Endodermal cell (in vitro differentiated cells): ENCODE measurements around the gene B4GALT3. TPM values are rescaled to one million over a fixed set of nuclear protein-coding genes. Genes with fewer than 3 reads are reported as not detected.

Experiments
- DNase-seq: peaks from one replicate; pipeline ENCODE4 v3.0.0-alpha.2; 2017
- H3K27ac ChIP-seq: 2 replicates; pipeline ENCODE4 v1.5.1; 2013; ENCODE audit warnings: mild to moderate bottlenecking, low read depth, low read length, moderate library complexity
- H3K27me3 ChIP-seq: 2 replicates; pipeline ENCODE4 v1.6.1; 2013; ENCODE audit warnings: mild to moderate bottlenecking, low read length, moderate library complexity; ENCODE audit not compliant: insufficient read depth, control insufficient read depth, poor library complexity, severe bottlenecking
- H3K36me3 ChIP-seq: 2 replicates; pipeline ENCODE4 v1.7.0; 2013; ENCODE audit warnings: mild to moderate bottlenecking, low read length, moderate library complexity; ENCODE audit not compliant: control insufficient read depth, insufficient read depth
- H3K4me1 ChIP-seq: one replicate; pipeline ENCODE4 v1.7.0; 2013; ENCODE audit warnings: low read length; ENCODE audit not compliant: control insufficient read depth, insufficient read depth
- H3K4me3 ChIP-seq: 2 replicates; pipeline ENCODE4 v1.5.1; 2013; ENCODE audit warnings: mild to moderate bottlenecking, low read length, moderate library complexity
- H3K9ac ChIP-seq: 2 replicates; pipeline ENCODE4 v1.6.1; 2013; ENCODE audit warnings: mild to moderate bottlenecking, low read length, moderate library complexity; ENCODE audit not compliant: poor library complexity, severe bottlenecking; ENCODE audit errors: extremely low read depth
- H3K9me3 ChIP-seq: 2 replicates; pipeline ENCODE4 v1.6.1; 2013; ENCODE audit warnings: mild to moderate bottlenecking, low read length, moderate library complexity; ENCODE audit not compliant: control insufficient read depth
- H3K27ac Mint-ChIP-seq: 2 replicates; pipeline ENCODE4 v1.8.0; 2020; ENCODE audit warnings: mixed read lengths
- H3K27me3 Mint-ChIP-seq: 2 replicates; pipeline ENCODE4 v1.8.0; 2021; ENCODE audit warnings: mild to moderate bottlenecking, mixed read lengths; ENCODE audit not compliant: insufficient read depth
- H3K36me3 Mint-ChIP-seq: 2 replicates; pipeline ENCODE4 v1.8.0; 2020; ENCODE audit warnings: low read depth, mixed read lengths
- H3K4me1 Mint-ChIP-seq: 2 replicates; pipeline ENCODE4 v1.8.0; 2020; ENCODE audit warnings: mixed read lengths
- H3K4me3 Mint-ChIP-seq: 2 replicates; pipeline ENCODE4 v1.8.0; 2020; ENCODE audit warnings: mild to moderate bottlenecking, moderate library complexity, mixed read lengths
- H3K9me3 Mint-ChIP-seq: 2 replicates; pipeline ENCODE4 v1.8.0; 2020; ENCODE audit warnings: mild to moderate bottlenecking, mixed read lengths
- WGBS, 2 experiments: methylation state at CpG; one replicate each; pipeline versions ENCODE4 v1.1.5 to v1.1.7; 2013; ENCODE audit warnings: missing lambda C conversion rate in 2 of 2, mixed read lengths in 1 of 2; ENCODE audit not compliant: insufficient coverage in 1 of 2, insufficient read length in 1 of 2; 5-methylcytosine and 5-hydroxymethylcytosine counted together
- total RNA-seq, 2 donors: library from RNA; stranded (reverse); fragmentation: NEBNext Ultra II Directional in 1 of 2; extraction: Animal tissue kit (Norgen Biotek cat#: 25700) in 1 of 2; gene quantifications; 2 replicates in 1 of 2; 3 replicates in 1 of 2; pipeline ENCODE4 v1.2.1, GENCODE V29; 2021
- TF ChIP-seq, protein P1 (sequence below): fragments of 200-600 bp; sonication (generic); conservative IDR thresholded peaks from 2 replicates; pipeline ENCODE4 v1.5.0; 2021; ENCODE audit warnings: antibody characterized with exemption, mild to moderate bottlenecking

Gene B4GALT3
- total RNA-seq, 2 donors from 2014 or later, result 30.4 to 37.9 TPM

DNA sequence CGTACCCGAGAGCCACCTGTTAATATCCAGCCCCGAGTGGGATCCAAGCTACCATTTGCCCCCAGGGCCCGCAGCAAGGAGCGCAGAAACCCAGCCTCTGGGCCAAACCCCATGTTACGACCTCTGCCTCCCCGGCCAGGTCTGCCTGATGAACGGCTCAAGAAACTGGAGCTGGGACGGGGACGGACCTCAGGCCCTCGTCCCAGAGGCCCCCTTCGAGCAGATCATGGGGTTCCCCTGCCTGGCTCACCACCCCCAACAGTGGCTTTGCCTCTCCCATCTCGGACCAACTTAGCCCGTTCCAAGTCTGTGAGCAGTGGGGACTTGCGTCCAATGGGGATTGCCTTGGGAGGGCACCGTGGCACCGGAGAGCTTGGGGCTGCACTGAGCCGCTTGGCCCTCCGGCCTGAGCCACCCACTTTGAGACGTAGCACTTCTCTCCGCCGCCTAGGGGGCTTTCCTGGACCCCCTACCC is 16.6 kb downstream of the B4GALT3 start:
- Mint-ChIP-seq H3K4me1 (peaks cover 23% of the 10 kb centered on the region), H3K27ac (peak overlapping the region; percentile 89)

GRCh38 chr1:161159913-161160243 is 17.4 kb downstream of the B4GALT3 start:
- peaks cover 23% of the 10 kb centered on the region for H3K4me1 Mint-ChIP-seq
- Histone ChIP-seq H3K36me3 (peaks cover 52% of the 10 kb centered on the region), H3K9ac (peak overlapping the region; percentile 68), H3K9me3 (no peaks in the 10 kb centered on the region), H3K27ac (no peak overlapping the region), H3K4me3 (peak overlapping the region; percentile 86), H3K4me1 (peaks cover under 1% of the 10 kb centered on the region), H3K27me3 (no peaks in the 10 kb centered on the region)
- DNase-seq, result no peak
- peak overlapping the region; percentile 77 for H3K4me3 Mint-ChIP-seq
- H3K36me3 Mint-ChIP-seq, result peaks cover 35% of the 10 kb centered on the region
- H3K27me3 Mint-ChIP-seq, result no peaks in the 10 kb centered on the region
- H3K9me3 Mint-ChIP-seq, result no peaks in the 10 kb centered on the region
- 20 to 59% methylated on average over 3 to 11 of the region's 11 CpGs for WGBS, 2 experiments
- TF ChIP-seq, protein P1, sequence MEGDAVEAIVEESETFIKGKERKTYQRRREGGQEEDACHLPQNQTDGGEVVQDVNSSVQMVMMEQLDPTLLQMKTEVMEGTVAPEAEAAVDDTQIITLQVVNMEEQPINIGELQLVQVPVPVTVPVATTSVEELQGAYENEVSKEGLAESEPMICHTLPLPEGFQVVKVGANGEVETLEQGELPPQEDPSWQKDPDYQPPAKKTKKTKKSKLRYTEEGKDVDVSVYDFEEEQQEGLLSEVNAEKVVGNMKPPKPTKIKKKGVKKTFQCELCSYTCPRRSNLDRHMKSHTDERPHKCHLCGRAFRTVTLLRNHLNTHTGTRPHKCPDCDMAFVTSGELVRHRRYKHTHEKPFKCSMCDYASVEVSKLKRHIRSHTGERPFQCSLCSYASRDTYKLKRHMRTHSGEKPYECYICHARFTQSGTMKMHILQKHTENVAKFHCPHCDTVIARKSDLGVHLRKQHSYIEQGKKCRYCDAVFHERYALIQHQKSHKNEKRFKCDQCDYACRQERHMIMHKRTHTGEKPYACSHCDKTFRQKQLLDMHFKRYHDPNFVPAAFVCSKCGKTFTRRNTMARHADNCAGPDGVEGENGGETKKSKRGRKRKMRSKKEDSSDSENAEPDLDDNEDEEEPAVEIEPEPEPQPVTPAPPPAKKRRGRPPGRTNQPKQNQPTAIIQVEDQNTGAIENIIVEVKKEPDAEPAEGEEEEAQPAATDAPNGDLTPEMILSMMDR, result no peak
- peak overlapping the region; percentile 89 for H3K27ac Mint-ChIP-seq

More for the DNA sequence above, 16.6 kb downstream of the B4GALT3 start:
- H3K36me3 Mint-ChIP-seq, result peaks cover 35% of the 10 kb centered on the region
- Histone ChIP-seq H3K4me3 (no peak overlapping the region), H3K4me1 (peaks cover 5% of the 10 kb centered on the region), H3K9ac (no peak overlapping the region), H3K27me3 (no peaks in the 10 kb centered on the region), H3K27ac (no peak overlapping the region), H3K9me3 (no peaks in the 10 kb centered on the region), H3K36me3 (peaks cover 55% of the 10 kb centered on the region)
- no peak for DNase-seq
- no peaks in the 10 kb centered on the region for H3K27me3 Mint-ChIP-seq
- H3K9me3 Mint-ChIP-seq, result no peaks in the 10 kb centered on the region
- TF ChIP-seq, protein P1, result no peak
- WGBS, 2 experiments, result 96 to 98% methylated on average over 17 to 22 of the region's 22 CpGs
- peak overlapping the region; percentile 77 for H3K4me3 Mint-ChIP-seq

GRCh38 chr1:161159087-161159912 is 18.0 kb downstream of the B4GALT3 start, which contains the start of gene USP21:
TSS of gene USP21 (plus strand) at chr1:161159500. CDS start at chr1:161160641, 1,141 bp downstream.
- Mint-ChIP-seq H3K27ac (peak within 1 kb of the TSS; percentile 89), H3K4me1 (peaks cover 25% of the 10 kb centered on the region), H3K27me3 (no peaks in the 10 kb centered on the region), H3K4me3 (peak within 1 kb of the TSS; percentile 77), H3K36me3 (peaks cover 31% of the 10 kb centered on the region), H3K9me3 (no peaks in the 10 kb centered on the region)
- peak within 1 kb of the TSS; percentile 79 for H3K27ac ChIP-seq
- H3K4me3 ChIP-seq, result peak within 1 kb of the TSS; percentile 86
- H3K36me3 ChIP-seq, result peaks cover 46% of the 10 kb centered on the region
- no peaks in the 10 kb centered on the region for H3K9me3 ChIP-seq
- TF ChIP-seq, protein P1, result peak; percentile 56
- no peaks in the 10 kb centered on the region for H3K4me1 ChIP-seq
- H3K27me3 ChIP-seq, result no peaks in the 10 kb centered on the region
- DNase-seq, result peak; percentile 97
- H3K9ac ChIP-seq, result peak within 1 kb of the TSS; percentile 68
- WGBS, 2 experiments, result 3 to 7% methylated on average over 25 to 60 of the region's 60 CpGs
